ENCODE results near the gene OR4X2.

GRCh38 chr11:48244804-48245203 lies at the start of gene OR4X2:
- no peak for TF ChIP-seq ZNF70 (CRISPR knock-in tag; IDR thresholded peaks at IDR 0.05)
- no peak for TF ChIP-seq ZFP30 (CRISPR knock-in tag; IDR thresholded peaks at IDR 0.05)
- no peak for TF ChIP-seq TOX (CRISPR knock-in tag; IDR thresholded peaks at IDR 0.05; ENCODE audit: borderline replicate concordance)
- TF ChIP-seq ZNF565 (CRISPR knock-in tag; conservative IDR thresholded peaks at IDR 0.05; ENCODE audit: low read depth) = no peak
- TF ChIP-seq TSHZ2 (CRISPR knock-in tag; IDR thresholded peaks at IDR 0.05) = no peak
- no peak for TF ChIP-seq RARB (CRISPR knock-in tag; IDR thresholded peaks at IDR 0.05)
- no peak for TF ChIP-seq ARNTL (CRISPR knock-in tag; IDR thresholded peaks at IDR 0.05; ENCODE audit: borderline replicate concordance, low read depth)
- TF ChIP-seq CREB5 (CRISPR knock-in tag; IDR thresholded peaks at IDR 0.05; ENCODE audit: low read depth) = no peak
- no peak for TF ChIP-seq CSRNP3 (CRISPR knock-in tag; IDR thresholded peaks at IDR 0.05)
- TF ChIP-seq PATZ1 (CRISPR knock-in tag; IDR thresholded peaks at IDR 0.05; ENCODE audit: borderline replicate concordance) = no peak
- TF ChIP-seq PPARA (CRISPR knock-in tag; IDR thresholded peaks at IDR 0.05; ENCODE audit: borderline replicate concordance) = no peak
- no peak for TF ChIP-seq POU6F1 (CRISPR knock-in tag; IDR thresholded peaks at IDR 0.05; ENCODE audit: borderline replicate concordance, low read depth)

All from SK-N-SH treated with all-trans-retinoic acid at 6 μM for 48 hours (cell line).